GM12872 (cell line): Measurements from ENCODE around the gene STARD8.

Experiments used
- TF ChIP-seq, protein P1 (sequence below): IDR thresholded peaks from 3 replicates; pipeline ENCODE4 v1.5.1; 2011; ENCODE audit warnings: low read depth, mild to moderate bottlenecking, low read length, moderate library complexity; ENCODE audit not compliant: insufficient read depth

The STARD8 gene

DNA sequence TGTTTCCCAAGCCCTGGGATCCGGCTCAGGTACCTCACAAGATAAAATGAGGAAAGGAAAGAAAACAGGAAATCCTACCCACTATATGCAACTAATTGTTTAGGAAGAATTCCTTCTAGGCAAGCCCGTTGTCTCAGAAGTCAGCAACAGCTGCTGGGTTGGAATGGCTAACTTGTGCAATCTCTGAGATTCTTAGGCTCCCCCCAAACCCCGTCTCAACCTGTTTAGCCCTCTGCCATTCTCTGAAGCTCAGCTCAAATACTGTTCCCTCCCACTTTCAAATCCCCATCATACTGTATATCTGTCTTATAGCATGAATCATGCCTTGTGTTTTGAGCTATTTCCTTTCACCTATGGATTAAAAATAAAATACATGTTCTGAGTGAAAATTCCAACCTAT lies 28.9 kb downstream of the STARD8 start:
- TF ChIP-seq, protein P1, sequence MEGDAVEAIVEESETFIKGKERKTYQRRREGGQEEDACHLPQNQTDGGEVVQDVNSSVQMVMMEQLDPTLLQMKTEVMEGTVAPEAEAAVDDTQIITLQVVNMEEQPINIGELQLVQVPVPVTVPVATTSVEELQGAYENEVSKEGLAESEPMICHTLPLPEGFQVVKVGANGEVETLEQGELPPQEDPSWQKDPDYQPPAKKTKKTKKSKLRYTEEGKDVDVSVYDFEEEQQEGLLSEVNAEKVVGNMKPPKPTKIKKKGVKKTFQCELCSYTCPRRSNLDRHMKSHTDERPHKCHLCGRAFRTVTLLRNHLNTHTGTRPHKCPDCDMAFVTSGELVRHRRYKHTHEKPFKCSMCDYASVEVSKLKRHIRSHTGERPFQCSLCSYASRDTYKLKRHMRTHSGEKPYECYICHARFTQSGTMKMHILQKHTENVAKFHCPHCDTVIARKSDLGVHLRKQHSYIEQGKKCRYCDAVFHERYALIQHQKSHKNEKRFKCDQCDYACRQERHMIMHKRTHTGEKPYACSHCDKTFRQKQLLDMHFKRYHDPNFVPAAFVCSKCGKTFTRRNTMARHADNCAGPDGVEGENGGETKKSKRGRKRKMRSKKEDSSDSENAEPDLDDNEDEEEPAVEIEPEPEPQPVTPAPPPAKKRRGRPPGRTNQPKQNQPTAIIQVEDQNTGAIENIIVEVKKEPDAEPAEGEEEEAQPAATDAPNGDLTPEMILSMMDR: no peak

DNA sequence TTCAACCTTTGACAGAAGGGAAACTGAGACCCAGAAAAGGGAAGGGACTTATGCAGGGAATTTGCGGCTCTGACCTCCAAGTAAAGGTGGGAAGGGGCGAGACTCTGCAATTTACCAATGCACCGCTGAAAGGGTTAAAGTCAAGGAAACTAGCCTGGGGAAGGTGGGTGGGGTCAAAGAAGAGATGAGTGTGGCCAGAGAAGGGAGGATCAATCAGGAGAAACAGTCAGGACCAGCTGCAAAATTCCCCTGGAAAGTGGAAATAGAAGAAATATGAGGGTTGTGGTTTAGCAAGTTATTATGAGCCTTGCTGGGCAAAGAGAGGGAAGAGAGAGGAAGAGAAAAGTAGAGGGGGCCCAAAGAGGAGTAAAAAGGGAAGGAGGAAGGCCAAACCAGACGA lies 30.5 kb downstream of the STARD8 start:
- TF ChIP-seq, protein P1: no peak

DNA sequence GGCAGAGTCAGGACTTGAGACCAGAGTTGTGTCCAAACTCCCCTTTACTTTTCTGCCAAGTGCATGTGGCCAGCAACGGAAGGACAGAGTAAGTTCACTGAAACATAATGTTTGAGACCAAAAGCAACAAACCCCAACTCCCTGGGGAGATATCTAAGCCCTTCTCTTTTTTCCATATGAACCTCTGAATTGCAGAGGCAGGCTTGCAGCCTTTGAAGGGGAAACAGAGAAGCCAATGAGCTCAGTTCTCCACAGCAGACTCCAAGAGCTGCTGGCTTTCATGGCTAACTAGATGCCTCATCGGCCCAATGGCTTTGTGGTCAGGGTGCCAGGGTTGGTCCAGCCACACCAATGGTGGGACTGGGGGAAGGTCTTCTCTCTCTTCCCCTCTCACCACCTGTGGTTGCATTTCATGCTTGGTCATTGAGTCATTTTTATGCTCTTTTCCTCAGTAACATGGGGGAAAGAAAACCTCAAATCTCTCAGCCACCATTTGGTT lies 34.0 kb downstream of the STARD8 start:
- TF ChIP-seq, protein P1: no peak

DNA sequence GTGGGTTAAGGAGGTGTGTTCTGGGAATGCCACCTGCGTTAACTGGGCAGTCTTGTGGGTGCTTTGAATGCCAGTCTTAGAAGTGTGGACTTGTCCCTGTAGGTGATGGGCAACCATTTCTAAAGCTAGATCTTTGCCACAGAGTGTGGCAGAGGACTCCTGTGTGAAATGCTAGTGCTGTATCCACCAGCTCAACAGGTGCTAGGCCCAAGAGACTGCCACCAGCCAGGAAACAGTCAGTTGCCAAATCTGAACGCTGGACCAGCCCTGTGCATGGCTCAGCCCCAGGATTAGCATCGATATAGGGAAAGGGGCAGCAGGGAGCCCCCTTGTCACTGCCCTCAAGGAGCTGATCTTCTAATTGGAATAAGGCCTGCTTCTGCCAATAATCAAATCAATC lies 35.3 kb downstream of the STARD8 start:
- TF ChIP-seq, protein P1: no peak

GRCh38 chrX:68683580-68683979 lies 36.1 kb downstream of the STARD8 start:
- TF ChIP-seq, protein P1: no peak

GRCh38 chrX:68684291-68684918 lies 36.9 kb downstream of the STARD8 start:
- TF ChIP-seq, protein P1: no peak

GRCh38 chrX:68684919-68685304 lies 37.4 kb downstream of the STARD8 start:
- TF ChIP-seq, protein P1: no peak

GRCh38 chrX:68685685-68686084 lies 38.2 kb downstream of the STARD8 start:
- TF ChIP-seq, protein P1: no peak
